Activated CD8-positive, alpha-beta memory T cell treated with anti-CD3 and anti-CD28 coated beads, Interleukin-2, amount 50 U/mL, for 24 hours (primary cell): ENCODE measurements around the gene GTSE1.

ENCODE experiments used
- DNase-seq: peaks from one replicate; pipeline ENCODE4 v3.0.0-alpha.2; 2020; ENCODE audit errors: extremely low read depth

The GTSE1 gene

GRCh38 chr22:46366327-46366731 is 69.7 kb downstream of the GTSE1 start:
- DNase-seq = no peak

- DNase-seq = no peak
These were observed 70.4 kb downstream of the GTSE1 start for GRCh38 chr22:46366801-46367706.

GRCh38 chr22:46367707-46368191 is 71.1 kb downstream of the GTSE1 start:
- no peak for DNase-seq

GRCh38 chr22:46368422-46368821 is 71.8 kb downstream of the GTSE1 start:
- DNase-seq = no peak

GRCh38 chr22:46368871-46369715 is 72.4 kb downstream of the GTSE1 start:
- DNase-seq = no peak

- DNase-seq = no peak
These were observed 73.3 kb downstream of the GTSE1 start for GRCh38 chr22:46369716-46370583.

GRCh38 chr22:46370584-46371291 is 74.1 kb downstream of the GTSE1 start:
- DNase-seq = no peak

GRCh38 chr22:46371623-46372226 is 75.1 kb downstream of the GTSE1 start:
- DNase-seq = no peak

GRCh38 chr22:46372686-46373085 is 76.0 kb downstream of the GTSE1 start:
- no peak for DNase-seq

- DNase-seq = no peak
These were observed 76.5 kb downstream of the GTSE1 start for GRCh38 chr22:46373159-46373558.

- DNase-seq = no peak
These were observed 77.4 kb downstream of the GTSE1 start for GRCh38 chr22:46373921-46374662.

GRCh38 chr22:46374663-46375474 is 78.2 kb downstream of the GTSE1 start:
- DNase-seq = no peak

- no peak for DNase-seq
These were observed 79.4 kb downstream of the GTSE1 start for GRCh38 chr22:46376111-46376510.

- DNase-seq = no peak
These were observed 80.3 kb downstream of the GTSE1 start for GRCh38 chr22:46376908-46377524.

GRCh38 chr22:46377525-46378425 is 81.1 kb downstream of the GTSE1 start:
- no peak for DNase-seq

- no peak for DNase-seq
These were observed 81.9 kb downstream of the GTSE1 start for GRCh38 chr22:46378426-46379065.
